Activated CD8-positive, alpha-beta memory T cell treated with anti-CD3 and anti-CD28 coated beads, Interleukin-2, amount 50 U/mL, for 24 hours (primary cell): ENCODE data around the gene BCL7A.

ENCODE experiments used
- DNase-seq: peaks from one replicate; pipeline ENCODE4 v3.0.0-alpha.2; 2020; ENCODE audit errors: extremely low read depth

BCL7A gene

GRCh38 chr12:121996945-121997612 is 24.6 kb upstream of the BCL7A start:
- no peak for DNase-seq

DNA sequence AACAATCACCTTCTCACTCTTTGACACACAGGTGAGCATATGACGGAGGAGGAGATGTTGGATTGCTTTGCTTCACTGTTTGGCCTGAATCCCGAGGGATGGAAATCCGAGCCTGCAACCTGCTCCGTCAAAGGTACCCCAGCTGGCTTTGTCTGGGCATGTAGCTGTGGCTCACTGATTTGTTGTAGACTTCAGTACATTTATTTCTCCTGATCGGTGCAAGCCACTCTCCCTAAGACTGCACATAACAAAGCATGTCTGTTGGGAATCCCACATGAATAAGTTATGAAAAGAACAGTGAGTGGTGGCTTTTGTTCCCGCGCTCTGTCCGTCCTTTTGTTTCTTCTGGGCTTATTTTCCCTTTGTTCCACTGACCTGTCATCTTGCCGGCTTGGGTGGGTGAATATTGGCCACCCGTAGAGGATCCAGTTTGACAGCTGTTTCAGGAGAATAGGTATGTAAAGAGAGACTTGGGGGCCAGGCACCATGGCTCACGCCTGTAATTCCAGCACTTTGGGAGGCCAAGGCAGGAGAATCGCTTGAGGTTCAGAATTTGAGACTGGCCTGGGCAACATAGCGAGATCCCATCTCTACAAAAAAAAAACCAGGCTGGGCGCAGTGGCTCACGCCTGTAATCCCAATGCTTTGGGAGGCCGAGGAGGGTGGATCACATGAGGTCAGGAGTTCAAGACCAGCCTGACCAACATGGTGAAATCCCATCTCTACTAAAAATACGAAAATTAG is 20.0 kb upstream of the BCL7A start:
- DNase-seq, result no peak

GRCh38 chr12:122003651-122004611 is 17.8 kb upstream of the BCL7A start:
- DNase-seq, result no peak

DNA sequence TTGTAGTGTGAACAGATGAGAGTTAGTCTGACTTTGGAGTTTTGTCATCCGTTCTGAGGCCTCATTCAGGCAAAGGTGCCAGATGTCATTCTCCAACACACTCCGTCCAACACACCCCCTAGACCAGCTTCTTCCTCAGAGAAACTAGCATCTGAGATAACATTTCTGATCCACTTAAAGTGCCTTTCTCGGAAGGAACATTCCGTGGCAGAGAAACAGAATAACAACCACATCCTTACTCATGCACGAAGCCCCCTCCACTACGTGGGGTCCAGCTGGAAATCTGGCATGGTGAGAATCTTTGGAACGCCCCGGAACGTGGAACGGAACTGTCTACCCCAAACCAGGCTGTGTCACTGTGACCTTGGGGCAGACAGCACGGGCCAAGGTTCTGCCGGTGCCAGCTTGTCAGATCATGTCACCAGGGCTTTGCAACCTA is 17.0 kb upstream of the BCL7A start:
- no peak for DNase-seq

GRCh38 chr12:122005252-122005776 is 16.4 kb upstream of the BCL7A start:
- DNase-seq, result no peak

DNA sequence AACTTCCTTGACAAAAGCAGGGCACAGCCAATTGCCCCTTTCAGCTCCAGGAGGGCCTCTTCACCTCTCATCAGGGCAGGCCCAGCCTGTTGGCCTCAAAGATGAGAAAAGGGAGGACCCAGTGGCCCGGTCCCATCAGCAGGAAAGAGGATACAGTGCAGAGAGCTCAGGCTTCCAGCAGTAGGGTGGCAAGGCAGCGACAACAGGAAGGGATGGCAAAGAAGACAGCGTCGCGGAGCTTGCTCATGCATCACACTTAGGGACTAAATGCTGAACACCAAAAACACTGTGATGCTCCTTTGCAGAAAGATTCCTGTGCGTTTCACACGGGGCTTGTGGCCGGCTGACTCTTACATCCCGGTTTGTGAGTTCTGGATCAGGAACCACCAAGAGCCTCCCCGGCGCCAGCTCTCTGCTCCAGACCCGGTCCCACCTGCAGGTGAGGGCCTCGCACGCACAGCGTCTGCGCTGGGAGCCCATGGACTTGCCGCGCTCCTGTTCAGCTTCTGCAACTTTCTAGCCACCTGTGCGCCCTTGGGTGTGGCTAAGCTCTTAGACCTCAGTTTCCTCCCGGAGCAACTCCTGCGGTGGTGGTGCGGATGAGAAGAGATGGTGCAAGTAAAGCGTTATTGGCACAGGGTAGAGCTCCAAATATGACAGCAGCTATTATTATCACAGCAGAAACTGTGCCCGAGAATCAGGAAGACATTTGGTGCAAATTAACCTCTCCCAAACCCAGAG is 15.3 kb upstream of the BCL7A start:
- no peak for DNase-seq

DNA sequence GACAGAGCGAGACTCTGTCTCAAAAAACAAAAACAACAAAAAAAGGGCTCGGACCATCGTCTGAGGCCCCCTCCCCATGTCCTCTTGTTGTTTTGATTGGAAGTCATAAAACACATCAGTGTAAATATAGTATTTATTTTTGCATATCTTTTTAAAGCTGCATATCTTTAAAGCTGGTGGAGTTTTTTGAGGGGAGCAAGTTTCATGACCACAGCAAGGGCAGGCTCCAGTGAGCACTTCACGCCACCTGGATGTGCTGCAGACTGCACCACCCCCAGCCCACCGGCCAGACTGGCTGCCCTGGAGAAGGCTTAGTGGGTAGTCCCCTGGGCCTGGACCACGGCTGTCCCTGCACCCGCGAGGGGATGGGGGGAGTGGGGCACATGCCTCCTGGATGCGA is 11.9 kb upstream of the BCL7A start:
- DNase-seq, result no peak

- DNase-seq, result no peak
Measured at GRCh38 chr12:122012184-122012583, 9.5 kb upstream of the BCL7A start.

GRCh38 chr12:122013136-122013535 is 8.5 kb upstream of the BCL7A start:
- no peak for DNase-seq

GRCh38 chr12:122013791-122014590 is 7.7 kb upstream of the BCL7A start:
- DNase-seq, result no peak

DNA sequence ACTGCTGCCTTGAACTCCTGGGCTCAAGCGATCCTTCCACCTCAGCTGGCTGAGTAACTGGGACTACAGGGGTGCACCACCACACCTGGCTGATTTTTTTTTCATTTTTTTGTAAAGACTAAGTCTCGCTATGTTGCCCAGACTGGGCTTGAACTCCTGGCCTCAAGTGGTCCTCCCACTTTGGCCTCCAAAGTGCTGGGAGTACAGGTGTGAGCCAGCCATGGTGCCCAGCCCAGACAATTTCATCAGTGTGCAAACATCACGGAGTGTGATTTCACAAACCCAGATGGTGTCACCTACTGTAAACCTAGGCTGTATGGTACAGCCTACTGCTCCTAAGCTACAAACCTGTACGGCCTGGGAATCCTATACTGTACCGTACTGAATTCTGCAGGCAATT is 6.9 kb upstream of the BCL7A start:
- DNase-seq, result no peak

DNA sequence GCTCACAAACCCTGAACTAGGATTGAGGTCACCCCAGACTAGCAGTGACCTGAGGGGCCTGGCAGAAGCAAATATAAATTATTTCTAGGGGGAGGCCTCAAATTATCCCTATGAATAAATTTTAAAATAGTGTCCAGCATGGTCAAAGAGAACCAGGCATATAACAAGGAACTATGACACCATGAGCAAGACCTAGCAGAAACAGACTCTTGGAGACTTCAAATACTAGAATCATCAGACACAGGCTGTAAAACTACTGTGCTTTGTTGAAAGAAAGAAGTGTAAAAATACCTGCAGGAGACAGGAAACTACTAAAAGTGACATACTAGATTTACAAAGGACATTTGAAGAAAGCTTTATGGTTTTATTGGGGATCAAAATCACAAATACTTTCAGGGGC is 3.2 kb upstream of the BCL7A start:
- DNase-seq, result no peak

DNA sequence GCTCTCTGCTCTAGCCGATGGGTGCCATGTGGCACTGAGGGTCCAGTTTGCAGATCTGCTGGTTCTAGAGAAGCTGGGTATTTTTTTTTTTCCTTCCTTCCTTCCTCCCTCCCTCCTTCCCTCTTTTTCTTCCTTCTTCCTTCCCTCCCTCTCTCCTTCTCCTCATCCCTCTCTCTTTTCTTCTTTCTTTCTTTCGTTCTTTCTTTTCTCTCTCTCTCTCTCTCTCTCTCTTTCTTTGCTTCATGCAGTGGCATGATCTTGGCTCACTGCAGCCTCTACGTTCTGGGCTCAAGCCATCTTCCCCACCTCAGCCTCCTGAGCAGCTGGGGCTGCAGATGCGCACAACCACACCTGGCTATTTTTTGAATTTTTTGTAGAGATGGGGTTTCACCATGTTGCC is 2.7 kb upstream of the BCL7A start:
- no peak for DNase-seq

GRCh38 chr12:122020795-122021192 is 890 bp upstream of the BCL7A start:
- DNase-seq, result no peak

DNA sequence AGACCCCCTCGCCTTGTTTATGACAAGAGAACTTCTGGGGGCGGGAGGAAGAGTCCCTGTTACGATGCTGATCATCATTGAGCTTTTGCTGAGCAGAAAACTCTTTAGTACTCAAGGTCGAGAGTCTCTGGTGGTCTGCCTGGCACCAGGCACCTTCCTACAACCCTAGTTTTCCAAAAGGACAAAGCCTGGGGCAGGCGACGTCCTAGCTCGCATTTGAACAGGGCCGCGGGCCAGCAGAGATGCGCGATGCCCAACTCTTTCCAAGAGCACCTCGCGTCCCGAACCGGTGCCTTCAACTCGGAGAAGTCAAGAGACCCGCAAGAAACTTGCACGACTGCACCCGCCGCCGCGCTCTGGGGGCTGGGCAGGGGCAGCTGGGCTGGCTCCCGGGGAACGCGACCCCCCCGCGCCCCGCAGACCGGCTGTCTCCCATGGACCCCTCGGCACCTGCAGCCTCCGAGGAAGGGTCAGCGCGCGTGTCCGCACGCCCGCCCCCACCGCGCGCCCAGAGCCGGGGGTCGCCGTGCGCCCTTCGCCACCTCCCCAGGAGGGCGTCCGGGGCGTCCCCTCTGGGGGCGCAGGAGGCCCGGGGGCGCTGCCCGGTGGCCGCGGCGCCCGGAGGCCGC is 377 bp upstream of the BCL7A start:
- DNase-seq, result no peak

- DNase-seq, result no peak
Measured at GRCh38 chr12:122022393-122023338, 982 bp downstream of the BCL7A start.

DNA sequence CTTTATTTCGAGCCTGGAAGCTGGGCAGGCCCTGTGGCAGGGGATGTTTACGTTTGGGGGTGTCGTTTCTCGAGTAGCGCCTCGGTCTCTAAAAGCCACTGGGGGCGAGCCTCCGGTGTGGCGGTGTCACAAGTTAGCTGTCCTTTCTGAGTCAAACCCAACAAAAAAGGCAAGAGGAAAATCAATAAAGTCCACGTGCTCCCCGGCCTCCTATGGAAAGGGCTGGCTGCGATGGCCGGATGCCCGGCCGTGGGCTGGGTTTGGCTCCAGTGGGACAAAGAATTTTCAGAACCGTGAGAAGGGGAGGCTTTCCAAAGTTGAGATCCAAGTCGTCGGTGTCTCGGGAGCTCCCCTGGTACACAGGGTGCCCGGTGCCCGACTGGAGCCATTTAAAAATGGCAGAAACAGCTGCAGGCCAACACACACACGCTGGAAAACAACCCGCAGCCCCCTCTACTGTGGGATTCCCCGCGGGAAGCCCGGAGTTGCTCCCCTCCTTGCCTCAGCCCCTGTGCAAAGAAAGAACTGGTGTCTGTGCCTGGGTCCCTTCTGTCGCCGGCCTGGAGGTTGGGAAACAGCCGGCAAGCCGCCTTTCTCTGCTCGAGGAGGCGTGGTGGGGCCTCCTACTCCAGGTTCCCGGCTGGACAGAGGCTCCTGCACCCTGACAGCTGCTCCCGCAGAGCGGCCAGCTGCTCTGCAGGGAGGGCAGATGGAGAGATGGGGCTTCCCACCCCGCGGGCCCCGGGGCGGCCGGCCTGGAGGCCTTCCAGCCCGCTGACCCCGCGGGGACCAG is 1.9 kb downstream of the BCL7A start:
- no peak for DNase-seq

GRCh38 chr12:122024132-122024785 is 2.6 kb downstream of the BCL7A start:
- DNase-seq, result no peak
